ENCODE data around the gene CIDEC.

- TF ChIP-seq CTCF (IDR thresholded peaks at IDR 0.05) = no peak
- TF ChIP-seq POLR2A (IDR thresholded peaks at IDR 0.05) = no peak
- TF ChIP-seq EP300 (IDR thresholded peaks at IDR 0.05) = no peak
Measured at GRCh38 chr3:9837701-9838582, 42.1 kb downstream of the CIDEC start.
